DOHH2 (cell line): ENCODE measurements around the gene SMIM44.
"Not testable (repeated sequence)": the region's sequence is repeated elsewhere in the genome, so short reads cannot be mapped to it uniquely, and the experiment has no call there.

Experiments
- H3F3A ChIP-seq: fragments of 200-600 bp; sonication (generic), shearing (Covaris generic); 2 replicates; pipeline ENCODE4 v1.6.0; 2016; ENCODE audit warnings: antibody characterized with exemption, mild to moderate bottlenecking; ENCODE audit not compliant: control insufficient read depth, insufficient read depth
- H3K27ac ChIP-seq: fragments of 200-600 bp; sonication (generic); 2 replicates; pipeline ENCODE4 v1.5.1; 2014; ENCODE audit warnings: low read depth, mild to moderate bottlenecking, low read length, moderate library complexity
- H3K27me3 ChIP-seq: fragments of 200-600 bp; sonication (generic); 2 replicates; pipeline ENCODE4 v1.6.1; 2014; ENCODE audit warnings: mild to moderate bottlenecking, low read length, mixed read lengths; ENCODE audit not compliant: control insufficient read depth
- H3K36me3 ChIP-seq: fragments of 200-600 bp; sonication (generic); 2 replicates; pipeline ENCODE4 v1.6.1; 2014; ENCODE audit warnings: mild to moderate bottlenecking, low read length, moderate library complexity, mixed read lengths; ENCODE audit not compliant: control insufficient read depth
- H3K4me1 ChIP-seq: fragments of 200-600 bp; sonication (generic); 2 replicates; pipeline ENCODE4 v1.6.1; 2014; ENCODE audit warnings: mild to moderate bottlenecking, low read length, mixed read lengths; ENCODE audit not compliant: control insufficient read depth
- H3K4me2 ChIP-seq: fragments of 200-600 bp; sonication (generic); 2 replicates; pipeline ENCODE4 v1.6.0; 2014; ENCODE audit warnings: mild to moderate bottlenecking, low read length, moderate library complexity
- H3K4me3 ChIP-seq: fragments of 200-600 bp; sonication (generic); 2 replicates; pipeline ENCODE4 v1.5.1; 2014; ENCODE audit warnings: mild to moderate bottlenecking, low read length, mixed read lengths
- H3K79me2 ChIP-seq: fragments of 200-600 bp; sonication (generic); 2 replicates; pipeline ENCODE4 v1.6.1; 2014; ENCODE audit warnings: mild to moderate bottlenecking, low read length, mixed read lengths; ENCODE audit not compliant: control insufficient read depth
- H3K9me2 ChIP-seq: fragments of 200-600 bp; sonication (generic); replicated peaks from 2 replicates; pipeline ENCODE4 v1.6.1; 2014; ENCODE audit warnings: mild to moderate bottlenecking, low read length, mixed read lengths; ENCODE audit not compliant: control insufficient read depth
- H3K9me3 ChIP-seq: fragments of 200-600 bp; sonication (generic); 2 replicates; pipeline ENCODE4 v1.6.1; 2014; ENCODE audit warnings: antibody characterized with exemption, low read length, mixed read lengths; ENCODE audit not compliant: control insufficient read depth, insufficient read depth
- H4K20me1 ChIP-seq: fragments of 200-600 bp; sonication (generic); 2 replicates; pipeline ENCODE4 v1.6.0; 2014; ENCODE audit warnings: low read depth, mild to moderate bottlenecking, antibody characterized with exemption, low read length, moderate library complexity; ENCODE audit not compliant: control insufficient read depth, insufficient read depth
- EZH2phosphoT487 ChIP-seq: fragments of 200-600 bp; sonication (generic); IDR thresholded peaks from 2 replicates; pipeline ENCODE4 v1.6.1; 2017; ENCODE audit warnings: borderline replicate concordance, mild to moderate bottlenecking, antibody characterized with exemption, low read length, moderate library complexity, mixed read lengths
- TF ChIP-seq, protein P1 (sequence below): fragments of 200-600 bp; sonication (generic); IDR thresholded peaks from one replicate; pipeline ENCODE4 v1.5.1; 2014; ENCODE audit warnings: antibody characterized with exemption, mild to moderate bottlenecking, low read depth, low read length; ENCODE audit not compliant: poor library complexity, severe bottlenecking

The SMIM44 gene

GRCh38 chr19:3531716-3532115 is 48.5 kb upstream of the SMIM44 start:
- Histone ChIP-seq H3K4me3 (no peak overlapping the region), H3K4me1 (no peaks in the 10 kb centered on the region), H3K36me3 (peaks cover 52% of the 10 kb centered on the region), H3K9me3 (no peaks in the 10 kb centered on the region), H3K79me2 (no peaks in the 10 kb centered on the region), H3K27ac (no peak overlapping the region), H3F3A (no peaks in the 10 kb centered on the region), H3K27me3 (no peaks in the 10 kb centered on the region), H4K20me1 (no peaks in the 10 kb centered on the region), H3K9me2 (no peaks in the 10 kb centered on the region), H3K4me2 (no peak overlapping the region)
- no peak for TF ChIP-seq EZH2phosphoT487
- TF ChIP-seq, protein P1, sequence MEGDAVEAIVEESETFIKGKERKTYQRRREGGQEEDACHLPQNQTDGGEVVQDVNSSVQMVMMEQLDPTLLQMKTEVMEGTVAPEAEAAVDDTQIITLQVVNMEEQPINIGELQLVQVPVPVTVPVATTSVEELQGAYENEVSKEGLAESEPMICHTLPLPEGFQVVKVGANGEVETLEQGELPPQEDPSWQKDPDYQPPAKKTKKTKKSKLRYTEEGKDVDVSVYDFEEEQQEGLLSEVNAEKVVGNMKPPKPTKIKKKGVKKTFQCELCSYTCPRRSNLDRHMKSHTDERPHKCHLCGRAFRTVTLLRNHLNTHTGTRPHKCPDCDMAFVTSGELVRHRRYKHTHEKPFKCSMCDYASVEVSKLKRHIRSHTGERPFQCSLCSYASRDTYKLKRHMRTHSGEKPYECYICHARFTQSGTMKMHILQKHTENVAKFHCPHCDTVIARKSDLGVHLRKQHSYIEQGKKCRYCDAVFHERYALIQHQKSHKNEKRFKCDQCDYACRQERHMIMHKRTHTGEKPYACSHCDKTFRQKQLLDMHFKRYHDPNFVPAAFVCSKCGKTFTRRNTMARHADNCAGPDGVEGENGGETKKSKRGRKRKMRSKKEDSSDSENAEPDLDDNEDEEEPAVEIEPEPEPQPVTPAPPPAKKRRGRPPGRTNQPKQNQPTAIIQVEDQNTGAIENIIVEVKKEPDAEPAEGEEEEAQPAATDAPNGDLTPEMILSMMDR = no peak

DNA sequence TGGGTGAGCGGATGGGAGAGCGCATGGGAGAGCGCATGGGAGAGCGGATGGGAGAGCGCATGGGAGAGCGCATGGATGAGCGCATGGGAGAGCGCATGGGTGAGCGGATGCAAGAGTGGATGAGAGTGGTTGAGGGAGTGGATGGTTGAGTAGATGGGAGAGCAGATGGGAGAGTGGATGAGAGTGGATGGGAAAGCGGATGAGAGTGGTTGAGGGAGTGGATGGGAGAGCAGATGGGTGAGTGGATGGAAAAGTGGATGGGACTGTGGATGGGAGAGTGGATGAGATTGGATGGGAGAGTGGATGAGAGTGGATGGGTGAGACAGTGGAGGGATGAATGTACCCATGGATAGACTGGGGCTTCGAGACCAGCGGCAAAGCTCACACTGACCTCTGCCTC is 47.1 kb upstream of the SMIM44 start:
- TF ChIP-seq EZH2phosphoT487 = no peak
- TF ChIP-seq, protein P1 = no peak
- H3K9me3 ChIP-seq = no peaks in the 10 kb centered on the region
- peaks cover 49% of the 10 kb centered on the region for H3K36me3 ChIP-seq
- no peaks in the 10 kb centered on the region for H4K20me1 ChIP-seq
- H3K9me2 ChIP-seq = no peaks in the 10 kb centered on the region
- H3F3A ChIP-seq = no peaks in the 10 kb centered on the region
- no peak overlapping the region for H3K4me3 ChIP-seq
- H3K27me3 ChIP-seq = no peaks in the 10 kb centered on the region
- no peaks in the 10 kb centered on the region for H3K79me2 ChIP-seq
- H3K27ac ChIP-seq = no peak overlapping the region
- H3K4me1 ChIP-seq = no peaks in the 10 kb centered on the region
- no peak overlapping the region for H3K4me2 ChIP-seq

DNA sequence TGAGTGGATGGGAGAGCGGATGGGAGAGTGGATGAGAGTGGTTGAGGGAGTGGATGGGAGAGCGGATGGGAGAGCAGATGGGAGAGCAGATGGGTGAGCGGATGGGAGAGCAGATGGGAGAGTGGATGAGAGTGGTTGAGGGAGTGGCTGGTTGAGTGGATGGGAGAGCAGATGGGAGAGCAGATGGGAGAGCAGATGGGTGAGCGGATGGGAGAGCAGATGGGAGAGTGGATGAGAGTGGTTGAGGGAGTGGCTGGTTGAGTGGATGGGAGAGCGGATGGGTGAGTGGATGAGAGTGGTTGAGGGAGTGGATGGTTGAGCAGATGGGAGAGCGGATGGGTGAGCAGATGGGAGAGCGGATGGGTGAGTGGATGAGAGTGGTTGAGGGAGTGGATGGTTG is 46.1 kb upstream of the SMIM44 start:
- H3K27ac ChIP-seq, H3K9me3 ChIP-seq, H4K20me1 ChIP-seq, H3K79me2 ChIP-seq, H3F3A ChIP-seq, H3K4me3 ChIP-seq, H3K4me2 ChIP-seq, H3K27me3 ChIP-seq, H3K4me1 ChIP-seq, H3K9me2 ChIP-seq: not testable (repeated sequence)
- peaks cover 44% of the 10 kb centered on the region; the same call in 1 of the 2 replicates for H3K36me3 ChIP-seq

DNA sequence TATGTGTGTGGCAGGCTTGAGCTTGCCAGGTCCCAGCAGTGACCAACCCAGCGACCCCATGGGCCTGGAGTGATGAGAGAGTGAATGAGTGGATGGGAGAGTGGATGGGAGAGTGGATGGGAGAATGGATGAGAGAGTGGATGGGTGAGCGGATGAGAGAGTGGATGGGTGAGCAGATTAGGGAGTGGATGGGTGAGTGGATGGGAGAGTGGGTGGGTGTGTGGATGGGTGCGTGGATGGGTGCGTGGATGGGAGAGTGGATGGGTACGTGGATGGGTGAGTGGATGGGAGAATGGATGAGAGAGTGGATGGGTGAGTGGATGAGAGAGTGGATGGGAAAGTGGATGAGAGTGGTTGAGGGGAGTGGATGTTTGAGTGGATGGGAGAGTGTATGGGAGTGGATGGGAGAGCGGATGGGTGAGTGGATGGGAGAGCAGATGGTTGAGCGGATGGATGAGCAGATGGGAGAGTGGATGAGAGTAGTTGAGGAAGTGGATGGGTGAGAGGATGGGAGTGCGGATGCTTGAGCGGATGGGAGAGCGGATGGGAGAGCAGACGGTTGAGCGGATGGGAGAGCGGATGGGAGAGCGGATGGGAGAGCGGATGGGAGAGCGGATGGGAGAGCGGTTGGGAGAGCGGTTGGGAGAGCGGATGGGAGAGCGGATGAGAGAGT is 45.4 kb upstream of the SMIM44 start:
- Histone ChIP-seq H3K9me2 (no peaks in the 10 kb centered on the region), H4K20me1 (no peaks in the 10 kb centered on the region), H3K4me2 (no peak overlapping the region), H3K4me3 (no peak overlapping the region), H3K79me2 (no peaks in the 10 kb centered on the region), H3K9me3 (no peaks in the 10 kb centered on the region), H3K36me3 (peaks cover 46% of the 10 kb centered on the region; the same call in 1 of the 2 replicates), H3K4me1 (no peaks in the 10 kb centered on the region), H3F3A (no peaks in the 10 kb centered on the region), H3K27ac (no peak overlapping the region), H3K27me3 (no peaks in the 10 kb centered on the region)
- TF ChIP-seq EZH2phosphoT487 = no peak
- TF ChIP-seq, protein P1 = no peak
